Measurements from ENCODE around the gene AMOTL2. TPM values are rescaled to one million over a fixed set of nuclear protein-coding genes. Genes with fewer than 3 reads are reported as not detected.

Gene AMOTL2
- total and polyA plus RNA-seq, 10 of the 15 experiments (the other 5 are each of a cell fraction or from before 2014, with no cell fraction given), result 0.20 to 0.33 TPM; not detected in 8

DNA sequence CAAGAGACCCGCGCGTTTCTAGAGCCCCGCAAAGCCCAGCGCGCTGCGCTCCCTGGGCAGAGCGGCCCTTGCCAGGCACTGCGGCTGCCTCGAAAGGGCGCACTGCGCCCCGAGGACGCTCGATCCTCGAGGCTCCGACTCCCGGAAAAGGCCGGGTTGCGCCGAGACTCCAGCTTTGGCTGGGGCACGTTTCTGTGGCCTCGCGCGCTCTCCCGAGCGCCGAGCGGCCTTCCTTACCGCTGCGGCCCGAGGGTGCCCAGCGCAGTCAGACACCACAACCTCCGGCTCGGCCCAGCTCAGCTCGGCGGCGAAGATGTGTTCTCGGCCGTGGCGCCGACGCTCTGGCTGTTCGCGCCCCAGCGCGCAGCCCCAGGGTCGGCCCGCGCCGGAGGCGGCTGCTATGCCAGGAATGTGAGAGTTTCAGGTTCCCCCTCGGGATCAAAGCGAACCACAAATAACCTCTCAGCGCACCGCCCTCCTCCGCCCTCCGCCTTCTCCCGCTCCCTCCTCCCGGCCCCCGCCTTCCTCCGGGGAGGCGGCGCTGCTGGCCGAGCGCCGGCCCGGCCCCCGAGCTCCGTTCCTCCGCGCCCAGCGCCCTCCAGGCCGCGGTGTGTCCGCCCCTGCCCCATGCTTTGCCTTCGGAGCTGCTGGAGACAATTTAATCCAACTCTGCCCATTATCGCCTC, at the start of gene AMOTL2 (continued):
- TF ChIP-seq, protein P1, sequence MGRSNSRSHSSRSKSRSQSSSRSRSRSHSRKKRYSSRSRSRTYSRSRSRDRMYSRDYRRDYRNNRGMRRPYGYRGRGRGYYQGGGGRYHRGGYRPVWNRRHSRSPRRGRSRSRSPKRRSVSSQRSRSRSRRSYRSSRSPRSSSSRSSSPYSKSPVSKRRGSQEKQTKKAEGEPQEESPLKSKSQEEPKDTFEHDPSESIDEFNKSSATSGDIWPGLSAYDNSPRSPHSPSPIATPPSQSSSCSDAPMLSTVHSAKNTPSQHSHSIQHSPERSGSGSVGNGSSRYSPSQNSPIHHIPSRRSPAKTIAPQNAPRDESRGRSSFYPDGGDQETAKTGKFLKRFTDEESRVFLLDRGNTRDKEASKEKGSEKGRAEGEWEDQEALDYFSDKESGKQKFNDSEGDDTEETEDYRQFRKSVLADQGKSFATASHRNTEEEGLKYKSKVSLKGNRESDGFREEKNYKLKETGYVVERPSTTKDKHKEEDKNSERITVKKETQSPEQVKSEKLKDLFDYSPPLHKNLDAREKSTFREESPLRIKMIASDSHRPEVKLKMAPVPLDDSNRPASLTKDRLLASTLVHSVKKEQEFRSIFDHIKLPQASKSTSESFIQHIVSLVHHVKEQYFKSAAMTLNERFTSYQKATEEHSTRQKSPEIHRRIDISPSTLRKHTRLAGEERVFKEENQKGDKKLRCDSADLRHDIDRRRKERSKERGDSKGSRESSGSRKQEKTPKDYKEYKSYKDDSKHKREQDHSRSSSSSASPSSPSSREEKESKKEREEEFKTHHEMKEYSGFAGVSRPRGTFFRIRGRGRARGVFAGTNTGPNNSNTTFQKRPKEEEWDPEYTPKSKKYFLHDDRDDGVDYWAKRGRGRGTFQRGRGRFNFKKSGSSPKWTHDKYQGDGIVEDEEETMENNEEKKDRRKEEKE (IDR thresholded peaks at IDR 0.05), result no peak
- TF ChIP-seq, protein P2, sequence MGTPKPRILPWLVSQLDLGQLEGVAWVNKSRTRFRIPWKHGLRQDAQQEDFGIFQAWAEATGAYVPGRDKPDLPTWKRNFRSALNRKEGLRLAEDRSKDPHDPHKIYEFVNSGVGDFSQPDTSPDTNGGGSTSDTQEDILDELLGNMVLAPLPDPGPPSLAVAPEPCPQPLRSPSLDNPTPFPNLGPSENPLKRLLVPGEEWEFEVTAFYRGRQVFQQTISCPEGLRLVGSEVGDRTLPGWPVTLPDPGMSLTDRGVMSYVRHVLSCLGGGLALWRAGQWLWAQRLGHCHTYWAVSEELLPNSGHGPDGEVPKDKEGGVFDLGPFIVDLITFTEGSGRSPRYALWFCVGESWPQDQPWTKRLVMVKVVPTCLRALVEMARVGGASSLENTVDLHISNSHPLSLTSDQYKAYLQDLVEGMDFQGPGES (IDR thresholded peaks at IDR 0.05), result no peak
- TF ChIP-seq, protein P3, sequence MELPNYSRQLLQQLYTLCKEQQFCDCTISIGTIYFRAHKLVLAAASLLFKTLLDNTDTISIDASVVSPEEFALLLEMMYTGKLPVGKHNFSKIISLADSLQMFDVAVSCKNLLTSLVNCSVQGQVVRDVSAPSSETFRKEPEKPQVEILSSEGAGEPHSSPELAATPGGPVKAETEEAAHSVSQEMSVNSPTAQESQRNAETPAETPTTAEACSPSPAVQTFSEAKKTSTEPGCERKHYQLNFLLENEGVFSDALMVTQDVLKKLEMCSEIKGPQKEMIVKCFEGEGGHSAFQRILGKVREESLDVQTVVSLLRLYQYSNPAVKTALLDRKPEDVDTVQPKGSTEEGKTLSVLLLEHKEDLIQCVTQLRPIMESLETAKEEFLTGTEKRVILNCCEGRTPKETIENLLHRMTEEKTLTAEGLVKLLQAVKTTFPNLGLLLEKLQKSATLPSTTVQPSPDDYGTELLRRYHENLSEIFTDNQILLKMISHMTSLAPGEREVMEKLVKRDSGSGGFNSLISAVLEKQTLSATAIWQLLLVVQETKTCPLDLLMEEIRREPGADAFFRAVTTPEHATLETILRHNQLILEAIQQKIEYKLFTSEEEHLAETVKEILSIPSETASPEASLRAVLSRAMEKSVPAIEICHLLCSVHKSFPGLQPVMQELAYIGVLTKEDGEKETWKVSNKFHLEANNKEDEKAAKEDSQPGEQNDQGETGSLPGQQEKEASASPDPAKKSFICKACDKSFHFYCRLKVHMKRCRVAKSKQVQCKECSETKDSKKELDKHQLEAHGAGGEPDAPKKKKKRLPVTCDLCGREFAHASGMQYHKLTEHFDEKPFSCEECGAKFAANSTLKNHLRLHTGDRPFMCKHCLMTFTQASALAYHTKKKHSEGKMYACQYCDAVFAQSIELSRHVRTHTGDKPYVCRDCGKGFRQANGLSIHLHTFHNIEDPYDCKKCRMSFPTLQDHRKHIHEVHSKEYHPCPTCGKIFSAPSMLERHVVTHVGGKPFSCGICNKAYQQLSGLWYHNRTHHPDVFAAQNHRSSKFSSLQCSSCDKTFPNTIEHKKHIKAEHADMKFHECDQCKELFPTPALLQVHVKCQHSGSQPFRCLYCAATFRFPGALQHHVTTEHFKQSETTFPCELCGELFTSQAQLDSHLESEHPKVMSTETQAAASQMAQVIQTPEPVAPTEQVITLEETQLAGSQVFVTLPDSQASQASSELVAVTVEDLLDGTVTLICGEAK (IDR thresholded peaks at IDR 0.05; ENCODE audit: borderline replicate concordance), result no peak
- TF ChIP-seq JUND (IDR thresholded peaks at IDR 0.05; ENCODE audit: low read depth, low read length), result no peak
